ENCODE data around the gene REN. TPM values are rescaled to one million over a fixed set of nuclear protein-coding genes. Genes with fewer than 3 reads are reported as not detected.
A peak's percentile ranks its signal among the peaks of the same experiment; 100 is the strongest.

The REN gene
- total RNA-seq, 1 experiment from 2014 or later = not detected

DNA sequence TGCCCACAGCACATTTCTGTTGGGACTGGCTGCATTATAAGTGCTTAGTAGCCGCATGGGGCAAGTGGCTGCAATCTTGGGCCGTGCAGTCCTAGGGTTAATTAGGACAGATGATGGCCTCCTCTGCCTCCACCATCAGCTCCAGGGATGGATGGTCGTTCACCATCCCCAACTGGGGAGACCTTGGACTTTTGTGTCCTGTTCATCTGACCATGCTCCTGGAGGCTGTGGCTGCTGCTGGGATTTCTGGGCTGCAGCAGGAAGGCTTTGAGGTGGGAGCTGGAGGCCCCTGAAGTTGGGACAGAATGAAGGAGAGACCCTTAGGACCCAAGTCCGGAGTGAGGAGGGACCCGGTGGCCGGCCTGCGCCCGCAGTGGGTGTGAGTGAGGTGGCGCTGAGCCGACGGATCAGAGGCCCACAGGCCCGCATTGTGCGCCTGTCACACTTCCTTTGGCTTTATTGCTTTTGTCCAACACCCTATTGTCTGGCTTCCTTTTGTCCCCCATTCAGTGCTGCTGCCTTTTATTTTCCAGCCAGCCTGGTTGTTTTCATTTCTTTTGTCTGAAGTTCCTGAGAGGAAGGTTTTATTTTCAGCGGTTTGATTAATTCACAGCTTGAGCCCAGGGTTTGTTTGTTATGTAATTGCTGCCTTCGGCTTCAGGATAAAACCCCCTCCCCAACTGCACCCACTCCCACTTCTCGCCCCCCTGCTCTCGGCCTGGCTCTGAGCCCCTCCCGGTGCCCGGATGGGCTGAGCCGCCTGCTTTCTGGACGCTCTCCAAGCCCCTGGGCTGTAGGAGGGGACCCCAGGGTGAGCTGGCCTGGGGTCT lies 57.6 kb downstream of the REN start:
- Histone ChIP-seq H3K9me3 (ENCODE audit: control insufficient read depth, low read depth, low read length) (no peaks in the 10 kb centered on the region), H4K5ac (ENCODE audit: insufficient read length, low read depth, low read length) (no peak overlapping the region), H2AFZ (ENCODE audit: low read length) (no peak overlapping the region), H4K20me1 (ENCODE audit: control insufficient read depth, insufficient read depth, insufficient read length) (peaks cover 3% of the 10 kb centered on the region), H3K27me3 (ENCODE audit: insufficient read depth, low read length) (no peaks in the 10 kb centered on the region), H3K23me2 (ENCODE audit: insufficient read length, low read depth, low read length, poor library complexity, severe bottlenecking) (no peaks in the 10 kb centered on the region), H2BK20ac (ENCODE audit: low read depth, low read length, poor library complexity, severe bottlenecking) (no peak overlapping the region), H2BK15ac (ENCODE audit: low read depth, low read length) (no peak overlapping the region), H2BK5ac (ENCODE audit: insufficient read length, low read length) (no peak overlapping the region), H3K4me2 (ENCODE audit: insufficient read depth, insufficient read length, low read length) (peak overlapping the region; percentile 57), H3K27ac (ENCODE audit: insufficient read length, low read depth, low read length) (no peak overlapping the region), H3K4me1 (ENCODE audit: insufficient read depth, low read length) (peaks cover 17% of the 10 kb centered on the region), H3K79me1 (ENCODE audit: insufficient read depth, low read depth, low read length, poor library complexity, severe bottlenecking) (peaks cover 8% of the 10 kb centered on the region), H3K9ac (ENCODE audit: extremely low read depth, insufficient read length, low read length) (no peak overlapping the region), H4K91ac (ENCODE audit: insufficient read length, low read depth, low read length) (no peak overlapping the region), H3K79me2 (ENCODE audit: insufficient read depth, low read length) (peaks cover 40% of the 10 kb centered on the region; the same call in 1 of the 2 replicates), H3K18ac (ENCODE audit: insufficient read length, low read depth, low read length) (peak overlapping the region; percentile 2), H3K23ac (ENCODE audit: insufficient read length, low read depth, low read length) (no peak overlapping the region), H3K56ac (ENCODE audit: insufficient read length, low read depth, low read length) (no peak overlapping the region), H3K14ac (ENCODE audit: insufficient read depth, low read length) (no peak overlapping the region; the same call in 1 of the 2 replicates), H2BK12ac (ENCODE audit: insufficient read length, low read depth, low read length) (no peak overlapping the region), H3T11ph (ENCODE audit: low read length) (no peak overlapping the region), H2BK120ac (ENCODE audit: low read depth, low read length, poor library complexity, severe bottlenecking) (no peak overlapping the region), H2AK5ac (ENCODE audit: insufficient read length, low read length) (no peak overlapping the region), H4K8ac (replicated peaks; ENCODE audit: insufficient read length, low read depth, low read length) (no peak overlapping the region), H3K4ac (ENCODE audit: low read depth, low read length) (no peak overlapping the region)
- peak overlapping the region; percentile 47 to 64 for H3K4me3 Mint-ChIP-seq
- peaks cover 68 to 76% of the 10 kb centered on the region in 2 experiments for H3K4me1 Mint-ChIP-seq
- peak; percentile 79 for DNase-seq
- peaks cover 6 to 9% (median 7%) of the 10 kb centered on the region in 3 experiments; a peak in 6 of 7 replicates for H3K36me3 Mint-ChIP-seq (ENCODE audit: insufficient read depth in 1 of 3, low read depth in 3 of 3)
- WGBS (ENCODE audit: extremely low coverage, insufficient read length, low lambda C conversion rate) = no CpG with 5 or more reads among the region's 21 CpGs
- no peaks in the 10 kb centered on the region; the same call in 1 of the 2 replicates for H3K27me3 Mint-ChIP-seq (ENCODE audit: low read depth)
- H3K9me3 Mint-ChIP-seq = no peaks in the 10 kb centered on the region
- H3K27ac Mint-ChIP-seq = peak overlapping the region; percentile 82 to 98 (median 92); a peak in 6 of 7 replicates
- TF ChIP-seq, protein P1, sequence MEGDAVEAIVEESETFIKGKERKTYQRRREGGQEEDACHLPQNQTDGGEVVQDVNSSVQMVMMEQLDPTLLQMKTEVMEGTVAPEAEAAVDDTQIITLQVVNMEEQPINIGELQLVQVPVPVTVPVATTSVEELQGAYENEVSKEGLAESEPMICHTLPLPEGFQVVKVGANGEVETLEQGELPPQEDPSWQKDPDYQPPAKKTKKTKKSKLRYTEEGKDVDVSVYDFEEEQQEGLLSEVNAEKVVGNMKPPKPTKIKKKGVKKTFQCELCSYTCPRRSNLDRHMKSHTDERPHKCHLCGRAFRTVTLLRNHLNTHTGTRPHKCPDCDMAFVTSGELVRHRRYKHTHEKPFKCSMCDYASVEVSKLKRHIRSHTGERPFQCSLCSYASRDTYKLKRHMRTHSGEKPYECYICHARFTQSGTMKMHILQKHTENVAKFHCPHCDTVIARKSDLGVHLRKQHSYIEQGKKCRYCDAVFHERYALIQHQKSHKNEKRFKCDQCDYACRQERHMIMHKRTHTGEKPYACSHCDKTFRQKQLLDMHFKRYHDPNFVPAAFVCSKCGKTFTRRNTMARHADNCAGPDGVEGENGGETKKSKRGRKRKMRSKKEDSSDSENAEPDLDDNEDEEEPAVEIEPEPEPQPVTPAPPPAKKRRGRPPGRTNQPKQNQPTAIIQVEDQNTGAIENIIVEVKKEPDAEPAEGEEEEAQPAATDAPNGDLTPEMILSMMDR (conservative IDR thresholded peaks at IDR 0.05) = no peak

Measured in H9 (cell line).